Tibial nerve (tissue), 3 donors: ENCODE results near the gene TERT.

Experiments used
- POLR2A ChIP-seq, 2 donors: fragments of 450-650 bp; IDR thresholded peaks; one replicate each; pipeline ENCODE4 v1.6.1; 2017; ENCODE audit warnings: antibody characterized with exemption in 2 of 2, mild to moderate bottlenecking in 2 of 2, moderate library complexity in 2 of 2
- TF ChIP-seq, protein P1 (sequence below), 5 experiments: fragments of 200-600 bp in 3 of 5; fragments of 450-650 bp in 2 of 5; sonication (generic) in 3 of 5; IDR thresholded peaks; one replicate each; pipeline ENCODE4 v1.5.1; 2016 to 2019; ENCODE audit warnings: antibody characterized with exemption in 5 of 5, mild to moderate bottlenecking in 3 of 5, moderate library complexity in 2 of 5

DNA sequence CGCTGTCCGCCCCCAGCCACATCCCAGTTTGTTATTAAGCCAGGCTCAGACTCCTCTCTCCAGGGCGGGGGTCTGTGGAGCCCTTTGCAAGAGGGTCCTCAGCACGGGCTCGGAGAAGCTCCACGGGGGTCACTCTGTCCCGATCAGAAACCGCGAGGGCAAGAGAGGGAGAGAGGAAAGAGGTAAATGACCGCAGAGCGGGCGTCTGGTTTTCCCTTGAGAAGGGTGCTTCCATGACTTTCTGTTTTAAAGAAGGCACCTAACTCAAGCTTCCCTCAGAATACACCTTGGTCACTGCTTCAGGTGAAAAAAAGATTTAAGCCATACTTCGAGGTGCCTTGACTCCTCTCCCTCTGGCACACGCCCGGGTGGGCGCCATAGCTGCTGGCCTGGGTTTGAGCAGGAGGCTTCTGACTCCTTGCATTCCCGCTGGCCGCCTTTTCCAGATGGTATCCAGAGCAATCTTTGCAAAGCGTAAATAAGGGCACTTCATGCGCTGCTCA is 5.8 kb upstream of the TERT start:
- TF ChIP-seq POLR2A (IDR thresholded peaks at IDR 0.05), result no peak
- TF ChIP-seq, protein P1, sequence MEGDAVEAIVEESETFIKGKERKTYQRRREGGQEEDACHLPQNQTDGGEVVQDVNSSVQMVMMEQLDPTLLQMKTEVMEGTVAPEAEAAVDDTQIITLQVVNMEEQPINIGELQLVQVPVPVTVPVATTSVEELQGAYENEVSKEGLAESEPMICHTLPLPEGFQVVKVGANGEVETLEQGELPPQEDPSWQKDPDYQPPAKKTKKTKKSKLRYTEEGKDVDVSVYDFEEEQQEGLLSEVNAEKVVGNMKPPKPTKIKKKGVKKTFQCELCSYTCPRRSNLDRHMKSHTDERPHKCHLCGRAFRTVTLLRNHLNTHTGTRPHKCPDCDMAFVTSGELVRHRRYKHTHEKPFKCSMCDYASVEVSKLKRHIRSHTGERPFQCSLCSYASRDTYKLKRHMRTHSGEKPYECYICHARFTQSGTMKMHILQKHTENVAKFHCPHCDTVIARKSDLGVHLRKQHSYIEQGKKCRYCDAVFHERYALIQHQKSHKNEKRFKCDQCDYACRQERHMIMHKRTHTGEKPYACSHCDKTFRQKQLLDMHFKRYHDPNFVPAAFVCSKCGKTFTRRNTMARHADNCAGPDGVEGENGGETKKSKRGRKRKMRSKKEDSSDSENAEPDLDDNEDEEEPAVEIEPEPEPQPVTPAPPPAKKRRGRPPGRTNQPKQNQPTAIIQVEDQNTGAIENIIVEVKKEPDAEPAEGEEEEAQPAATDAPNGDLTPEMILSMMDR (IDR thresholded peaks at IDR 0.05), result no peak
